Measurements from ENCODE around the gene SHC2. TPM values are rescaled to one million over a fixed set of nuclear protein-coding genes. Genes with fewer than 3 reads are reported as not detected.
"Not testable (repeated sequence)": the region's sequence is repeated elsewhere in the genome, so short reads cannot be mapped to it uniquely, and the experiment has no call there.

SHC2 gene
- total RNA-seq, 2 donors from 2014 or later = 119 to 137 TPM

DNA sequence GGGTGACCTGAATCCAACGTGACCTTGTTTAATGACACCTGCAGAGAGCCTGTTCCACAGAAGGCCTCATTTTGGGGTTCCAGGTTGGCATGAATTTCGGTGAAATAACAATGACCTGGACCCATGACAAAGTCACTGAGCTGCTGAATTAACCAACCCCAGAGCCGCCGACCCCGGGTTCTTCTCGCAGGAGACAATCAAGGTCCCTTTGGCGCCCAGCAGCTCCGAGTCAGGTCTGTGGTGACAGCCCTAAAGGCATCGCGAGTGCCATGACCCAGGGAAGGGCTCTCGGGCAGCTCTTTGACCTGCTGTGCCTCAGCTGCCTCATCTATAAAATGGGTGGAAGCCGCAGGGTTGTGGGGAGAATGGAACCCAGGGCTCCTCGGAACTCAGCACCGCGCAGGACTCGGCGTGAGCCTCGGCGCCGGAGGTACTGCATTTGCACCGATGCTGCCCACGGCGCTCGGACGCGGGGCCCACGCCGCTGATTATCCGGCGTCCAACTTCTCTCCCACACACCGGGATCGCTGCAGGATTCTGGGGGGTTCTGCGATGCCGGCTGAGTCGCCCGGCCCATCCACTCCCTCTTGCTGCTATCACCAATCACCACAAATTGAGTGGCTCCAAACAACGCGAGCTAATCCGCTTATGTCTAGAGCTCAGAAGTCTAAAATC is 5.7 kb downstream of the SHC2 start:
- intact Hi-C loops (cut with DNase I) = no loop called here
- H3K4me1 ChIP-seq = peaks cover 25% of the 10 kb centered on the region

DNA sequence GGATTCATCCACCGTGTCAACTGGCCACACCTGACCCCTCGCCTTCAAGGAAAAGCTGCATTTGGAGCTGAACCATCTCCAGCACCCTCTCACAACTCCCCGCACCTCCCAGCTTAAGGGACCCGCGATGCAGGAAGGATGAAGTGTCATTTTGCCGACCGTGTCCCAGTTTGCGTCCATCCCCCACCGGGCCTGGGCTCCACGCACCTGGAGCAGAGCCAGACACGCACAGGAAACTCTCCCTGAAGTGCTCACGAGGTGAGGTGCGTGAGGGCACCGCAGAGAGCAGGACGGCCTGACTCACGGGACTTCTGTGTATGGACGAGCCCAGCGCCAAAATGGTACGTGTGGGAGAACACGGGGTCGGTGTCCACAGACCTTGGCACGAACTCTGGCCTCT is 7.2 kb downstream of the SHC2 start:
- TF ChIP-seq, protein P1, sequence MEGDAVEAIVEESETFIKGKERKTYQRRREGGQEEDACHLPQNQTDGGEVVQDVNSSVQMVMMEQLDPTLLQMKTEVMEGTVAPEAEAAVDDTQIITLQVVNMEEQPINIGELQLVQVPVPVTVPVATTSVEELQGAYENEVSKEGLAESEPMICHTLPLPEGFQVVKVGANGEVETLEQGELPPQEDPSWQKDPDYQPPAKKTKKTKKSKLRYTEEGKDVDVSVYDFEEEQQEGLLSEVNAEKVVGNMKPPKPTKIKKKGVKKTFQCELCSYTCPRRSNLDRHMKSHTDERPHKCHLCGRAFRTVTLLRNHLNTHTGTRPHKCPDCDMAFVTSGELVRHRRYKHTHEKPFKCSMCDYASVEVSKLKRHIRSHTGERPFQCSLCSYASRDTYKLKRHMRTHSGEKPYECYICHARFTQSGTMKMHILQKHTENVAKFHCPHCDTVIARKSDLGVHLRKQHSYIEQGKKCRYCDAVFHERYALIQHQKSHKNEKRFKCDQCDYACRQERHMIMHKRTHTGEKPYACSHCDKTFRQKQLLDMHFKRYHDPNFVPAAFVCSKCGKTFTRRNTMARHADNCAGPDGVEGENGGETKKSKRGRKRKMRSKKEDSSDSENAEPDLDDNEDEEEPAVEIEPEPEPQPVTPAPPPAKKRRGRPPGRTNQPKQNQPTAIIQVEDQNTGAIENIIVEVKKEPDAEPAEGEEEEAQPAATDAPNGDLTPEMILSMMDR (IDR thresholded peaks at IDR 0.05) = no peak
- intact Hi-C loops (cut with DNase I) = no loop called here
- Histone ChIP-seq H3K9me3 (no peaks in the 10 kb centered on the region), H3K4me3 (no peak overlapping the region), H3K36me3 (replicated peaks in 1 of 2; ENCODE audit: insufficient read depth in 1 of 2, low read depth in 2 of 2) (no peaks in the 10 kb centered on the region), H3K27me3 (no peaks in the 10 kb centered on the region), H3K4me1 (peaks cover 14% of the 10 kb centered on the region), H3K27ac (no peak overlapping the region)
- WGBS, 2 donors = 92 to 95% methylated on average over 21 to 22 of the region's 22 CpGs
- DNase-seq = no peak
- ATAC-seq = no peak

More for the DNA sequence above, 5.7 kb downstream of the SHC2 start:
- TF ChIP-seq, protein P1 (IDR thresholded peaks at IDR 0.05) = no peak
- TF ChIP-seq POLR2A (IDR thresholded peaks at IDR 0.05) = no peak
- DNase-seq = no peak
- WGBS, 2 donors = 96% methylated on average over 27 to 28 of the region's 39 CpGs
- Histone ChIP-seq H3K27ac (no peak overlapping the region), H3K4me3 (no peak overlapping the region), H3K27me3 (no peaks in the 10 kb centered on the region), H3K9me3 (no peaks in the 10 kb centered on the region), H3K36me3 (replicated peaks in 1 of 2; ENCODE audit: insufficient read depth in 1 of 2, low read depth in 2 of 2) (no peaks in the 10 kb centered on the region)
- no peak for ATAC-seq

DNA sequence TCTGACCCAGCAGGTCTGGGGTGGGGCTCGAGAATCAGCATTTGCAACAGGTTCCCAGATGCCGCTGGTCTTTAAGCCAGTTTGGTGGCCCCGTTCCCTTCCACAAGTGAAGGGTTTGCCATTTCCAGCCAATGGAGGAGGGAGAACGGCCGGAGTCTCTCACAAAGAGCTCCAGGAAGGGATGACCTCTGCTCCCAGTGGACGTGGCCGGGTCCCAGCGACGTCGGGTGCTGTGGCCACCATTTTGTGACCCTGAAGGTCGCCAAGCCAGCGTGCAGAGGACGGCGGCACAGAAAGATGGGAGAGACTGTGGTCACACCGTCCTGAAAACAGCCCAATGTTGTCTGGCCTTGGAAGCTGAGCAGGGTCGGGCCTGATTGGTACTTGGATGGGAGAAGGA is 8.0 kb downstream of the SHC2 start:
- no peak for TF ChIP-seq POLR2A (IDR thresholded peaks at IDR 0.05)
- TF ChIP-seq, protein P1 (IDR thresholded peaks at IDR 0.05) = no peak
- intact Hi-C loops (cut with DNase I) = no loop called here
- H3K4me3 ChIP-seq = no peak overlapping the region
- 93 to 94% methylated on average over 13 to 16 of the region's 16 CpGs for WGBS, 2 donors
- ATAC-seq (no peak), DNase-seq (no peak)
- H3K36me3 ChIP-seq (replicated peaks in 1 of 2; ENCODE audit: insufficient read depth in 1 of 2, low read depth in 2 of 2) = no peaks in the 10 kb centered on the region
- H3K4me1 ChIP-seq = peaks cover 6% of the 10 kb centered on the region
- H3K9me3 ChIP-seq = no peaks in the 10 kb centered on the region
- no peak overlapping the region for H3K27ac ChIP-seq
- no peaks in the 10 kb centered on the region for H3K27me3 ChIP-seq

DNA sequence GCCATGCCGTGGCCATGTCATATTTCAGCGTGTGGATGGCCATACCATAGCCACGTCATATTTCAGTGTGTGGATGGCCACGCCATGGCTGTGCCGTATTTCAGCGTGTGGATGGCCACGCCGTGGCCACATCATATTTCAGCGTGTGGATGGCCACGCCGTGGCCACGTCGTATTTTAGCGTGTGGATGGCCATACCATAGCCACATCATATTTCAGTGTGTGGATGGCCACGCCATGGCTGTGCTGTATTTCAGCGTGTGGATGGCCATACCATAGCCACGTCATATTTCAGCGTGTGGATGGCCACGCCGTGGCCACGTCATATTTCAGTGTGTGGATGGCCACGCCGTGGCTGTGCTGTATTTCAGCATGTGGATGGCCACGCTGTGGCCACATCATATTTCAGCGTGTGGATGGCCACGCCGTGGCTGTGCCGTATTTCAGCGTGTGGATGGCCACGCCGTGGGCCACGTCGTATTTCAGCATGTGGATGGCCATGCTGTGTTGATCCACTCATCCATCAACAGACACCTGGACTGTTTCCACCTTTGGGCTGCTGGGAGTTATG is 9.8 kb downstream of the SHC2 start:
- H3K27ac ChIP-seq; H3K4me1 ChIP-seq; DNase-seq; H3K9me3 ChIP-seq; ATAC-seq; H3K27me3 ChIP-seq; intact Hi-C loops (cut with DNase I); H3K36me3 ChIP-seq (replicated peaks in 1 of 2; ENCODE audit: insufficient read depth in 1 of 2, low read depth in 2 of 2); H3K4me3 ChIP-seq: not testable (repeated sequence)
- WGBS, 2 donors = 89 to 92% methylated on average over 23 to 33 of the region's 33 CpGs

DNA sequence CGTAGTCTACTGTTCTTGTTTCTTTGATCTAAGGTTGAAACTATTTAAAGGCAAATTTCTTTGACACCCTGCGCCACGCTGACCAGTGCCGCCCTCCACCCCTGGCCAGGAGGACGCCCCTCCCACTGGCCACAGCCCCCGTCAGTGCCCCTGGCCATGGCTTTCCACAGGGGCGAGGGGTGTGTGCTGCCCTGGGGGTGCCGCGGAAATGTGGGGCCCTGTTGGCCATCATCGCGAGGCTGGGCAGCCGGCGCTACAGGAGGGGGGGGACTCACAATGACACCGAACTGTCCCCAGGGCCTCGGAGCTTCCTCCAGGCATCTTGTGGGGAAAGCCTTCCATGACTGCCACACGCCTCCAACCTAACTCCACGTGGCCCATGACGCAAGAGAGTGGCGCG is 10.9 kb downstream of the SHC2 start:
- Histone ChIP-seq H3K9me3 (no peaks in the 10 kb centered on the region), H3K4me1 (no peaks in the 10 kb centered on the region), H3K27me3 (no peaks in the 10 kb centered on the region), H3K36me3 (replicated peaks in 1 of 2; ENCODE audit: insufficient read depth in 1 of 2, low read depth in 2 of 2) (no peaks in the 10 kb centered on the region), H3K27ac (no peak overlapping the region), H3K4me3 (no peak overlapping the region)
- no peak for DNase-seq
- ATAC-seq = no peak
- TF ChIP-seq POLR2A (IDR thresholded peaks at IDR 0.05) = no peak
- TF ChIP-seq, protein P1 (IDR thresholded peaks at IDR 0.05) = no peak
- intact Hi-C loops (cut with DNase I) = no loop called here
- 92 to 94% methylated on average over 13 to 20 of the region's 20 CpGs for WGBS, 2 donors

All from body of pancreas (tissue), 4 donors.